Activated CD8-positive, alpha-beta memory T cell treated with anti-CD3 and anti-CD28 coated beads, Interleukin-2, amount 50 U/mL, for 4 hours (primary cell): ENCODE measurements around the gene KRT75.

Experiments
- DNase-seq: peaks from one replicate; pipeline ENCODE4 v3.0.0-alpha.2; 2020

KRT75 gene

GRCh38 chr12:52390739-52391617 lies 43.2 kb downstream of the KRT75 start:
- DNase-seq: no peak

- DNase-seq: no peak
Observed at GRCh38 chr12:52389313-52390207, 44.6 kb downstream of the KRT75 start.

- no peak for DNase-seq
Observed at GRCh38 chr12:52387859-52388258, 46.3 kb downstream of the KRT75 start.

GRCh38 chr12:52385226-52385702 lies 48.9 kb downstream of the KRT75 start, which contains the start of gene KRT84:
Gene KRT84, minus strand, starts transcription at chr12:52385652. Its CDS starts 67 bp downstream, at chr12:52385585.
- no peak for DNase-seq

- no peak for DNase-seq
Observed at GRCh38 chr12:52383331-52383730, 50.8 kb downstream of the KRT75 start.

GRCh38 chr12:52382854-52383253 lies 51.3 kb downstream of the KRT75 start:
- DNase-seq: no peak

- DNase-seq: no peak
Observed at GRCh38 chr12:52381206-52381605, 53.0 kb downstream of the KRT75 start.

- DNase-seq: no peak
Observed at GRCh38 chr12:52380271-52380694, 53.9 kb downstream of the KRT75 start.

- DNase-seq: no peak
Observed at GRCh38 chr12:52379536-52379935, 54.6 kb downstream of the KRT75 start.

GRCh38 chr12:52378091-52378490 lies 56.1 kb downstream of the KRT75 start:
- no peak for DNase-seq

GRCh38 chr12:52377266-52377665 lies 56.9 kb downstream of the KRT75 start:
- DNase-seq: no peak
